ENCODE data around the gene TSPAN3.

GRCh38 chr15:77081971-77082370 is 11.1 kb upstream of the TSPAN3 start:
- TF ChIP-seq, protein P1, sequence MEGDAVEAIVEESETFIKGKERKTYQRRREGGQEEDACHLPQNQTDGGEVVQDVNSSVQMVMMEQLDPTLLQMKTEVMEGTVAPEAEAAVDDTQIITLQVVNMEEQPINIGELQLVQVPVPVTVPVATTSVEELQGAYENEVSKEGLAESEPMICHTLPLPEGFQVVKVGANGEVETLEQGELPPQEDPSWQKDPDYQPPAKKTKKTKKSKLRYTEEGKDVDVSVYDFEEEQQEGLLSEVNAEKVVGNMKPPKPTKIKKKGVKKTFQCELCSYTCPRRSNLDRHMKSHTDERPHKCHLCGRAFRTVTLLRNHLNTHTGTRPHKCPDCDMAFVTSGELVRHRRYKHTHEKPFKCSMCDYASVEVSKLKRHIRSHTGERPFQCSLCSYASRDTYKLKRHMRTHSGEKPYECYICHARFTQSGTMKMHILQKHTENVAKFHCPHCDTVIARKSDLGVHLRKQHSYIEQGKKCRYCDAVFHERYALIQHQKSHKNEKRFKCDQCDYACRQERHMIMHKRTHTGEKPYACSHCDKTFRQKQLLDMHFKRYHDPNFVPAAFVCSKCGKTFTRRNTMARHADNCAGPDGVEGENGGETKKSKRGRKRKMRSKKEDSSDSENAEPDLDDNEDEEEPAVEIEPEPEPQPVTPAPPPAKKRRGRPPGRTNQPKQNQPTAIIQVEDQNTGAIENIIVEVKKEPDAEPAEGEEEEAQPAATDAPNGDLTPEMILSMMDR (IDR thresholded peaks at IDR 0.05): no peak
- TF ChIP-seq POLR2AphosphoS5 (IDR thresholded peaks at IDR 0.05) (no peak), POLR2A (IDR thresholded peaks at IDR 0.05) (no peak)

Measured in breast epithelium (tissue), 3 donors.